Gastrocnemius medialis (tissue), 4 donors: ENCODE measurements around the gene TMEM63C. TPM values are rescaled to one million over a fixed set of nuclear protein-coding genes. Genes with fewer than 3 reads are reported as not detected.

Source experiments
- ATAC-seq, 2 donors: fragments of 150-250 bp; one replicate each; pipeline ENCODE4 v1.9.1; 2016
- DNase-seq, 2 donors: peaks; one replicate each; pipeline ENCODE4 v3.0.0-alpha.2; 2019
- H3K27ac ChIP-seq, 4 donors: fragments of 200-600 bp; sonication (generic); 1 replicate in 1 of 4; 2 replicates in 3 of 4; pipeline ENCODE4 v1.5.1; 2016 to 2018; ENCODE audit warnings: mild to moderate bottlenecking in 2 of 4, moderate library complexity in 1 of 4
- H3K27me3 ChIP-seq, 3 donors: fragments of 200-600 bp; sonication (generic) in 2 of 3; 1 replicate in 1 of 3; 2 replicates in 2 of 3; pipeline versions ENCODE4 v1.5.1 to v1.6.0; 2016 to 2019; ENCODE audit warnings: mild to moderate bottlenecking in 1 of 3, moderate library complexity in 1 of 3
- H3K36me3 ChIP-seq, 2 donors: fragments of 200-600 bp; sonication (generic) in 1 of 2; one replicate each; pipeline ENCODE4 v1.5.1; 2017 to 2018
- H3K4me1 ChIP-seq, 2 donors: fragments of 200-600 bp; sonication (generic) in 1 of 2; one replicate each; pipeline ENCODE4 v1.5.1; 2016 to 2017; ENCODE audit warnings: mild to moderate bottlenecking in 2 of 2
- H3K4me3 ChIP-seq, 4 donors: fragments of 200-600 bp; sonication (generic) in 3 of 4; 1 replicate in 1 of 4; 2 replicates in 3 of 4; pipeline ENCODE4 v1.5.1; 2016 to 2019; ENCODE audit warnings: mild to moderate bottlenecking in 2 of 4
- H3K9me3 ChIP-seq, 3 donors: fragments of 200-600 bp; sonication (generic) in 2 of 3; 1 replicate in 1 of 3; 2 replicates in 2 of 3; pipeline ENCODE4 v1.5.1; 2016 to 2019
- CTCF ChIP-seq, 5 experiments: fragments of 450-650 bp in 3 of 5; fragments of 200-600 bp in 2 of 5; sonication (generic) in 2 of 5; IDR thresholded peaks in 4 of 5; conservative IDR thresholded peaks in 1 of 5; 1 replicate in 4 of 5; 2 replicates in 1 of 5; pipeline ENCODE4 v1.5.1; 2016 to 2019; ENCODE audit warnings: antibody characterized with exemption in 5 of 5, mild to moderate bottlenecking in 3 of 5, moderate library complexity in 3 of 5
- POLR2A ChIP-seq, 2 donors: fragments of 450-650 bp; IDR thresholded peaks; one replicate each; pipeline ENCODE4 v1.6.1; 2017; ENCODE audit warnings: antibody characterized with exemption in 2 of 2, mild to moderate bottlenecking in 2 of 2, moderate library complexity in 2 of 2
- in situ Hi-C, 4 donors: fragments of 200-750 bp; cut with MboI; loops; one replicate each; pipeline versions ENCODE4 v1.15.0 to v1.8.0; 2017; ENCODE audit warnings: low sequenced_read_pairs in 4 of 4
- intact Hi-C: fragments of 100-400 bp; cut with DNase I; formaldehyde crosslinking; loops from one replicate; pipeline ENCODE4 v1.15.1; 2023; ENCODE audit warnings: low total_unique reads
- total RNA-seq, 4 donors: library from RNA; depleted of rRNA; stranded (reverse); fragments of >200 nt; gene quantifications; one replicate each; pipeline versions ENCODE4 v1.1.0 to v1.2.3, GENCODE V29; 2016

Gene TMEM63C
- total RNA-seq, 4 donors from 2014 or later = 0.05 TPM; not detected in 2

- TF ChIP-seq CTCF (IDR thresholded peaks at IDR 0.05 in 4 of 5, conservative IDR thresholded peaks at IDR 0.05 in 1 of 5) = no peak
- no peak for TF ChIP-seq POLR2A (IDR thresholded peaks at IDR 0.05)
- Histone ChIP-seq H3K27ac (no peak overlapping the region), H3K4me3 (no peak overlapping the region), H3K4me1 (no peaks in the 10 kb centered on the region), H3K27me3 (peaks cover 3 to 12% (median 8%) of the 10 kb centered on the region in 3 donors), H3K36me3 (no peaks in the 10 kb centered on the region), H3K9me3 (no peaks in the 10 kb centered on the region)
- in situ Hi-C loops (no loop called here), intact Hi-C loops (no loop called here)
- no peak for ATAC-seq
- no peak for DNase-seq
Observed at GRCh38 chr14:77175843-77176242, 5.8 kb upstream of the TMEM63C start.

- Histone ChIP-seq H3K4me3 (no peak overlapping the region), H3K4me1 (no peaks in the 10 kb centered on the region), H3K27me3 (peaks cover 21 to 30% (median 26%) of the 10 kb centered on the region in 3 donors), H3K27ac (no peak overlapping the region), H3K36me3 (no peaks in the 10 kb centered on the region), H3K9me3 (no peaks in the 10 kb centered on the region)
- in situ Hi-C loops = no loop called here
- ATAC-seq (no peak), DNase-seq (no peak)
- intact Hi-C loops = no loop called here
- TF ChIP-seq CTCF (IDR thresholded peaks at IDR 0.05 in 4 of 5, conservative IDR thresholded peaks at IDR 0.05 in 1 of 5) (no peak), POLR2A (IDR thresholded peaks at IDR 0.05) (no peak)
Observed at GRCh38 chr14:77177702-77178101, 3.9 kb upstream of the TMEM63C start.

- intact Hi-C loops = no loop called here
- DNase-seq (no peak), ATAC-seq (no peak)
- Histone ChIP-seq H3K9me3 (no peaks in the 10 kb centered on the region), H3K36me3 (no peaks in the 10 kb centered on the region), H3K4me1 (no peaks in the 10 kb centered on the region), H3K4me3 (no peak overlapping the region), H3K27ac (no peak overlapping the region), H3K27me3 (peaks cover 29 to 33% (median 33%) of the 10 kb centered on the region in 3 donors)
- in situ Hi-C loops = no loop called here
- TF ChIP-seq POLR2A (IDR thresholded peaks at IDR 0.05) = no peak
- TF ChIP-seq CTCF (IDR thresholded peaks at IDR 0.05 in 4 of 5, conservative IDR thresholded peaks at IDR 0.05 in 1 of 5) = no peak
Observed at GRCh38 chr14:77178656-77179055, 2.9 kb upstream of the TMEM63C start.

GRCh38 chr14:77180726-77181602 is 634 bp upstream of the TMEM63C start:
- ATAC-seq (no peak), DNase-seq (no peak)
- in situ Hi-C loops = no loop called here
- intact Hi-C loops = no loop called here
- TF ChIP-seq CTCF (IDR thresholded peaks at IDR 0.05 in 4 of 5, conservative IDR thresholded peaks at IDR 0.05 in 1 of 5) = no peak
- no peak for TF ChIP-seq POLR2A (IDR thresholded peaks at IDR 0.05)
- Histone ChIP-seq H3K36me3 (no peaks in the 10 kb centered on the region), H3K9me3 (no peaks in the 10 kb centered on the region), H3K4me3 (peak overlapping the region in 1 of 4 donors; percentile 31), H3K27ac (no peak overlapping the region), H3K27me3 (peaks cover 29 to 33% (median 33%) of the 10 kb centered on the region in 3 donors), H3K4me1 (no peaks in the 10 kb centered on the region)
